Panc1 (cell line): ENCODE measurements around the gene STOM. TPM values are rescaled to one million over a fixed set of nuclear protein-coding genes. Genes with fewer than 3 reads are reported as not detected.

Experiments used
- ATAC-seq: fragments of 200-7000 bp; cut with Tn5 transposase; 2 replicates; pipeline ENCODE4 v1.9.1; 2020; ENCODE audit warnings: mild to moderate bottlenecking, moderate library complexity
- BruUV-seq: library from RNA; stranded (reverse); fragments of 400-500 nt; replicated peaks from 2 replicates; lab custom pipeline; 2021; lab: Mats Ljungman, UMichigan
- CTCF ChIA-PET: fragments of 300-600 bp; sonication (Branson Sonifier 250); formaldehyde crosslinking; loops from one replicate; lab custom pipeline; 2022; ENCODE audit warnings: antibody characterized with exemption; lab: Charles Lee
- POLR2A ChIA-PET: fragments of 300-600 bp; sonication (Branson Sonifier 250); formaldehyde crosslinking; loops from one replicate; lab custom pipeline; 2022; ENCODE audit warnings: antibody characterized with exemption; lab: Charles Lee
- DNase-seq: peaks from one replicate; pipeline ENCODE4 v3.0.0-alpha.2; 2010; ENCODE audit warnings: low read depth, low spot score
- H3K27ac ChIP-seq: 2 replicates; pipeline ENCODE4 v1.5.1; 2011; ENCODE audit warnings: mild to moderate bottlenecking, low read length, inconsistent platforms
- H3K27me3 ChIP-seq: fragments of 200-500 bp; sonication (Bioruptor generic); 2 replicates; pipeline ENCODE4 v1.6.0; 2014; ENCODE audit warnings: low read length, inconsistent platforms; ENCODE audit not compliant: control insufficient read depth, insufficient read depth
- H3K36me3 ChIP-seq: fragments of 200-500 bp; sonication (Bioruptor generic); 2 replicates; pipeline ENCODE4 v1.5.1; 2014; ENCODE audit warnings: inconsistent platforms, mild to moderate bottlenecking, low read length, moderate library complexity; ENCODE audit not compliant: control insufficient read depth, insufficient read depth
- H3K4me1 ChIP-seq: 2 replicates; pipeline ENCODE4 v1.5.1; 2011; ENCODE audit warnings: inconsistent platforms, mild to moderate bottlenecking, low read length, moderate library complexity; ENCODE audit not compliant: control insufficient read depth, insufficient read depth
- H3K4me3 ChIP-seq, 2 experiments: 2 replicates each; pipeline ENCODE4 v1.5.1; 2011 to 2012; ENCODE audit warnings: low read depth in 2 of 2, low read length in 2 of 2, mild to moderate bottlenecking in 2 of 2, inconsistent platforms in 1 of 2, moderate library complexity in 1 of 2
- H3K9me3 ChIP-seq: fragments of 200-500 bp; sonication (Bioruptor generic); 2 replicates; pipeline ENCODE4 v1.5.1; 2014; ENCODE audit warnings: low read depth, mild to moderate bottlenecking, inconsistent platforms, low read length, moderate library complexity; ENCODE audit not compliant: control insufficient read depth, insufficient read depth
- CTCF ChIP-seq: fragments of 450-650 bp; IDR thresholded peaks from 2 replicates; pipeline ENCODE4 v1.5.1; 2017; ENCODE audit warnings: mild to moderate bottlenecking
- POLR2AphosphoS5 ChIP-seq: IDR thresholded peaks from 2 replicates; pipeline ENCODE4 v1.6.1; 2012; ENCODE audit warnings: mild to moderate bottlenecking, low read depth, low read length, moderate library complexity
- SIN3A ChIP-seq: IDR thresholded peaks from 2 replicates; pipeline ENCODE4 v1.6.1; 2012; ENCODE audit warnings: low read depth, mild to moderate bottlenecking, low read length, moderate library complexity, borderline replicate concordance; ENCODE audit not compliant: insufficient read depth
- TCF7L2 ChIP-seq: IDR thresholded peaks from 2 replicates; pipeline ENCODE4 v1.6.1; 2011; ENCODE audit warnings: mild to moderate bottlenecking, low read depth, low read length, inconsistent platforms
- in situ Hi-C: cut with HindIII; loops from 2 replicates; pipeline ENCODE4 v1.10.0; 2016; ENCODE audit warnings: low sequenced_read_pairs, low pct_unique_long_range_greater_than_20kb
- intact Hi-C: fragments of 100-400 bp; cut with micrococcal nuclease; formaldehyde crosslinking; loops from one replicate; pipeline ENCODE4 v1.10.0; 2022; ENCODE audit not compliant: unreplicated experiment
- total RNA-seq: library from RNA; stranded (reverse); gene quantifications from one replicate; pipeline ENCODE4 v1.2.1, GENCODE V29; 2021; ENCODE audit not compliant: unreplicated experiment
- TF ChIP-seq, protein P1 (sequence below), 2 experiments: IDR thresholded peaks; 2 replicates each; pipeline ENCODE4 v1.6.1; 2011 to 2012; ENCODE audit warnings: low read depth in 2 of 2, control low read depth in 1 of 2, low read length in 1 of 2, mild to moderate bottlenecking in 1 of 2, moderate library complexity in 1 of 2; ENCODE audit not compliant: insufficient read depth in 1 of 2

Gene STOM
- total RNA-seq, 1 experiment from 2014 or later, result 81.2 TPM

GRCh38 chr9:121349009-121349408 is 21.0 kb downstream of the STOM start:
- Histone ChIP-seq H3K27me3 (no peaks in the 10 kb centered on the region), H3K27ac (no peak overlapping the region), H3K4me3 (no peak overlapping the region), H3K4me1 (no peaks in the 10 kb centered on the region; the same call in 1 of the 2 replicates), H3K36me3 (peaks cover 17% of the 10 kb centered on the region), H3K9me3 (no peaks in the 10 kb centered on the region)
- ChIA-PET CTCF (no interaction called here), POLR2A (no interaction called here)
- TF ChIP-seq SIN3A (no peak), POLR2AphosphoS5 (no peak), TCF7L2 (no peak)
- TF ChIP-seq, protein P1, sequence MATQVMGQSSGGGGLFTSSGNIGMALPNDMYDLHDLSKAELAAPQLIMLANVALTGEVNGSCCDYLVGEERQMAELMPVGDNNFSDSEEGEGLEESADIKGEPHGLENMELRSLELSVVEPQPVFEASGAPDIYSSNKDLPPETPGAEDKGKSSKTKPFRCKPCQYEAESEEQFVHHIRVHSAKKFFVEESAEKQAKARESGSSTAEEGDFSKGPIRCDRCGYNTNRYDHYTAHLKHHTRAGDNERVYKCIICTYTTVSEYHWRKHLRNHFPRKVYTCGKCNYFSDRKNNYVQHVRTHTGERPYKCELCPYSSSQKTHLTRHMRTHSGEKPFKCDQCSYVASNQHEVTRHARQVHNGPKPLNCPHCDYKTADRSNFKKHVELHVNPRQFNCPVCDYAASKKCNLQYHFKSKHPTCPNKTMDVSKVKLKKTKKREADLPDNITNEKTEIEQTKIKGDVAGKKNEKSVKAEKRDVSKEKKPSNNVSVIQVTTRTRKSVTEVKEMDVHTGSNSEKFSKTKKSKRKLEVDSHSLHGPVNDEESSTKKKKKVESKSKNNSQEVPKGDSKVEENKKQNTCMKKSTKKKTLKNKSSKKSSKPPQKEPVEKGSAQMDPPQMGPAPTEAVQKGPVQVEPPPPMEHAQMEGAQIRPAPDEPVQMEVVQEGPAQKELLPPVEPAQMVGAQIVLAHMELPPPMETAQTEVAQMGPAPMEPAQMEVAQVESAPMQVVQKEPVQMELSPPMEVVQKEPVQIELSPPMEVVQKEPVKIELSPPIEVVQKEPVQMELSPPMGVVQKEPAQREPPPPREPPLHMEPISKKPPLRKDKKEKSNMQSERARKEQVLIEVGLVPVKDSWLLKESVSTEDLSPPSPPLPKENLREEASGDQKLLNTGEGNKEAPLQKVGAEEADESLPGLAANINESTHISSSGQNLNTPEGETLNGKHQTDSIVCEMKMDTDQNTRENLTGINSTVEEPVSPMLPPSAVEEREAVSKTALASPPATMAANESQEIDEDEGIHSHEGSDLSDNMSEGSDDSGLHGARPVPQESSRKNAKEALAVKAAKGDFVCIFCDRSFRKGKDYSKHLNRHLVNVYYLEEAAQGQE (IDR thresholded peaks at IDR 0.05; ENCODE audit: insufficient read depth in 1 of 2, low read depth in 2 of 2, low read length in 1 of 2), result no peak
- DNase-seq (no peak), ATAC-seq (no peak)
- in situ Hi-C loops (no loop called here), intact Hi-C loops (no loop called here)
- BruUV-seq, result no TSS peak

DNA sequence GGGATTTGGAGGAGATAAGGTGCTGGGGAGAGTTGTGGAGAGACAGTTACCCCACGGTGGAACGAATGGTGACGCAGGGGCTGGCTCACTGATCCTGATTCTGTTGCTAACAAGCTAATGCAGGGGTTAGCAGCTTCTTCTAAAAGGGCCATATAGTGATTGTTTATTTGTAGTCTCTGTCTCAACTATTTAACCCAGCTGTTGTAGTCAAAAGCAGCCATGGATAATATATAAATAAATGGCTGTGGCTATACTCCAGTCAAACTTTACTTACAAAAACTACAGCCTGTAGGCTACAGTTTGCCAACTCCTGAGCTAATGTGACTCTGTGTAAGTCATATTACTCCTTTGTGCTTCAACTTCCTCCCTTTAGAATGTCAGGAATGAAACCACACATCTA is 21.8 kb downstream of the STOM start:
- in situ Hi-C loops, result no loop called here
- no peak for ATAC-seq
- no TSS peak for BruUV-seq

More for the DNA sequence above, 21.8 kb downstream of the STOM start:
- TF ChIP-seq CTCF, result no peak
- TF ChIP-seq, protein P1 (IDR thresholded peaks at IDR 0.05; ENCODE audit: insufficient read depth in 1 of 2, low read depth in 2 of 2, low read length in 1 of 2), result no peak
- TF ChIP-seq POLR2AphosphoS5, result no peak
- no peak for TF ChIP-seq TCF7L2
- TF ChIP-seq SIN3A, result no peak
- DNase-seq, result no peak
- Histone ChIP-seq H3K36me3 (peaks cover 17% of the 10 kb centered on the region), H3K4me1 (no peaks in the 10 kb centered on the region; the same call in 1 of the 2 replicates), H3K4me3 (no peak overlapping the region), H3K9me3 (no peaks in the 10 kb centered on the region), H3K27ac (no peak overlapping the region), H3K27me3 (no peaks in the 10 kb centered on the region)
- ChIA-PET POLR2A (no interaction called here), CTCF (no interaction called here)
- intact Hi-C loops, result no loop called here
